ENCODE results near the gene MAML3. TPM values are rescaled to one million over a fixed set of nuclear protein-coding genes. Genes with fewer than 3 reads are reported as not detected.

MAML3 gene
- total RNA-seq, 1 donor from 2014 or later, result 2.7 TPM

GRCh38 chr4:139921429-139922184, 232.4 kb downstream of the MAML3 start:
- no peaks in the 10 kb centered on the region for H3K36me3 ChIP-seq (ENCODE audit: control insufficient read depth, insufficient read depth, low read length)
- H3K4me3 ChIP-seq (ENCODE audit: low read depth, low read length), result no peak overlapping the region
- no peak for TF ChIP-seq CTCF (IDR thresholded peaks at IDR 0.05; ENCODE audit: insufficient read depth, low read length, poor library complexity, severe bottlenecking)
- no peak for DNase-seq (ENCODE audit: low read depth)
- peaks cover 2% of the 10 kb centered on the region for H3K27me3 ChIP-seq (ENCODE audit: control insufficient read depth, insufficient read depth, low read length)

- peaks cover 2% of the 10 kb centered on the region for H3K27me3 ChIP-seq (ENCODE audit: control insufficient read depth, insufficient read depth, low read length)
- H3K36me3 ChIP-seq (ENCODE audit: control insufficient read depth, insufficient read depth, low read length), result no peaks in the 10 kb centered on the region
- DNase-seq (ENCODE audit: low read depth), result no peak
- no peak for TF ChIP-seq CTCF (IDR thresholded peaks at IDR 0.05; ENCODE audit: insufficient read depth, low read length, poor library complexity, severe bottlenecking)
- H3K4me3 ChIP-seq (ENCODE audit: low read depth, low read length), result no peak overlapping the region
Measured at GRCh38 chr4:139920486-139921002, 233.4 kb downstream of the MAML3 start.

- no peak overlapping the region for H3K4me3 ChIP-seq (ENCODE audit: low read depth, low read length)
- H3K36me3 ChIP-seq (ENCODE audit: control insufficient read depth, insufficient read depth, low read length), result no peaks in the 10 kb centered on the region
- TF ChIP-seq CTCF (IDR thresholded peaks at IDR 0.05; ENCODE audit: insufficient read depth, low read length, poor library complexity, severe bottlenecking), result no peak
- peaks cover 2% of the 10 kb centered on the region for H3K27me3 ChIP-seq (ENCODE audit: control insufficient read depth, insufficient read depth, low read length)
- peak; percentile 26 for DNase-seq (ENCODE audit: low read depth)
Measured at GRCh38 chr4:139919521-139919920, 234.5 kb downstream of the MAML3 start.

GRCh38 chr4:139919004-139919403, 235.0 kb downstream of the MAML3 start:
- no peak for DNase-seq (ENCODE audit: low read depth)
- no peak for TF ChIP-seq CTCF (IDR thresholded peaks at IDR 0.05; ENCODE audit: insufficient read depth, low read length, poor library complexity, severe bottlenecking)
- peaks cover 2% of the 10 kb centered on the region for H3K27me3 ChIP-seq (ENCODE audit: control insufficient read depth, insufficient read depth, low read length)
- no peak overlapping the region for H3K4me3 ChIP-seq (ENCODE audit: low read depth, low read length)
- H3K36me3 ChIP-seq (ENCODE audit: control insufficient read depth, insufficient read depth, low read length), result no peaks in the 10 kb centered on the region

- no peak for TF ChIP-seq CTCF (IDR thresholded peaks at IDR 0.05; ENCODE audit: insufficient read depth, low read length, poor library complexity, severe bottlenecking)
- no peak for DNase-seq (ENCODE audit: low read depth)
- Histone ChIP-seq H3K4me3 (ENCODE audit: low read depth, low read length) (no peak overlapping the region), H3K27me3 (ENCODE audit: control insufficient read depth, insufficient read depth, low read length) (peaks cover 2% of the 10 kb centered on the region), H3K36me3 (ENCODE audit: control insufficient read depth, insufficient read depth, low read length) (no peaks in the 10 kb centered on the region)
Measured at GRCh38 chr4:139918591-139918990, 235.4 kb downstream of the MAML3 start.

GRCh38 chr4:139917896-139918295, 236.1 kb downstream of the MAML3 start:
- Histone ChIP-seq H3K36me3 (ENCODE audit: control insufficient read depth, insufficient read depth, low read length) (no peaks in the 10 kb centered on the region), H3K4me3 (ENCODE audit: low read depth, low read length) (no peak overlapping the region), H3K27me3 (ENCODE audit: control insufficient read depth, insufficient read depth, low read length) (peaks cover 2% of the 10 kb centered on the region)
- no peak for TF ChIP-seq CTCF (IDR thresholded peaks at IDR 0.05; ENCODE audit: insufficient read depth, low read length, poor library complexity, severe bottlenecking)
- DNase-seq (ENCODE audit: low read depth), result no peak

Measured in kidney epithelial cell (primary cell).